Iris pigment epithelial cell (primary cell): ENCODE results near the gene NHLRC2.

ENCODE experiments used
- DNase-seq: peaks from one replicate; pipeline ENCODE4 v3.0.0-alpha.2; 2011; ENCODE audit warnings: low read depth

The NHLRC2 gene

GRCh38 chr10:113911839-113912238 is 57.4 kb downstream of the NHLRC2 start:
- no peak for DNase-seq

- no peak for DNase-seq
Measured at GRCh38 chr10:113912582-113912981, 58.1 kb downstream of the NHLRC2 start.

- DNase-seq, result no peak
Measured at GRCh38 chr10:113914956-113915355, 60.5 kb downstream of the NHLRC2 start.

- DNase-seq, result no peak
Measured at GRCh38 chr10:113915540-113915939, 61.1 kb downstream of the NHLRC2 start.

GRCh38 chr10:113916053-113916452 is 61.6 kb downstream of the NHLRC2 start:
- DNase-seq, result no peak

- no peak for DNase-seq
Measured at GRCh38 chr10:113917636-113918035, 63.2 kb downstream of the NHLRC2 start.

- no peak for DNase-seq
Measured at GRCh38 chr10:113920114-113920513, 65.7 kb downstream of the NHLRC2 start.

- peak; percentile 9 for DNase-seq
Measured at GRCh38 chr10:113920875-113921274, 66.4 kb downstream of the NHLRC2 start.

GRCh38 chr10:113921561-113922370 is 67.3 kb downstream of the NHLRC2 start:
- no peak for DNase-seq

GRCh38 chr10:113922787-113923570 is 68.5 kb downstream of the NHLRC2 start:
- no peak for DNase-seq

- DNase-seq, result no peak
Measured at GRCh38 chr10:113924186-113924585, 69.7 kb downstream of the NHLRC2 start.

- no peak for DNase-seq
Measured at GRCh38 chr10:113924664-113925063, 70.2 kb downstream of the NHLRC2 start.

- DNase-seq, result no peak
Measured at GRCh38 chr10:113927440-113927839, 73.0 kb downstream of the NHLRC2 start.

GRCh38 chr10:113928830-113929229 is 74.4 kb downstream of the NHLRC2 start:
- no peak for DNase-seq

- DNase-seq, result no peak
Measured at GRCh38 chr10:113929522-113929921, 75.1 kb downstream of the NHLRC2 start.

- no peak for DNase-seq
Measured at GRCh38 chr10:113930482-113931057, 76.1 kb downstream of the NHLRC2 start.

GRCh38 chr10:113932854-113933253 is 78.4 kb downstream of the NHLRC2 start:
- DNase-seq, result no peak

GRCh38 chr10:113933894-113934532 is 79.6 kb downstream of the NHLRC2 start:
- no peak for DNase-seq

- no peak for DNase-seq
Measured at GRCh38 chr10:113937258-113937657, 82.8 kb downstream of the NHLRC2 start.

- no peak for DNase-seq
Measured at GRCh38 chr10:113937756-113938155, 83.3 kb downstream of the NHLRC2 start.

GRCh38 chr10:113939212-113939860 is 84.9 kb downstream of the NHLRC2 start:
- no peak for DNase-seq

- DNase-seq, result no peak
Measured at GRCh38 chr10:113941140-113941539, 86.7 kb downstream of the NHLRC2 start.
